Muscle of arm (tissue), 14 donors: ENCODE measurements around the gene BSND. TPM values are rescaled to one million over a fixed set of nuclear protein-coding genes. Genes with fewer than 3 reads are reported as not detected.
A peak's percentile ranks its signal among the peaks of the same experiment; 100 is the strongest.
"Not testable (repeated sequence)": the region's sequence is repeated elsewhere in the genome, so short reads cannot be mapped to it uniquely, and the experiment has no call there.

Experiments
- DNase-seq: peaks from one replicate; pipeline ENCODE4 v3.0.0-alpha.2; 2013
- long read RNA-seq, 11 donors: transcript quantifications; one replicate each; lab custom pipeline, GENCODE V29; 2026
- polyA plus RNA-seq, 12 donors: library from polyadenylated mRNA; unstranded; fragments of 120-200 nt; gene quantifications; one replicate each; pipeline ENCODE4 v1.2.1, GENCODE V29; 2013; ENCODE audit not compliant: insufficient read length in 12 of 12

The BSND gene
- polyA plus RNA-seq = under 1 TPM in 6 of 12 donors, not detected in 6; 0.03 to 0.07 (median 0.05) TPM
- long read RNA-seq, donor 1 = 0 reads
- long read RNA-seq, donor 2 = 0 reads
- long read RNA-seq, donor 3 = 0 reads
- long read RNA-seq, donor 4 = 0 reads
- long read RNA-seq, donor 5 = 0 reads
- long read RNA-seq, donor 6 = 0 reads
- long read RNA-seq, donor 7 = 0 reads
- long read RNA-seq, donor 8 = 0 reads
- long read RNA-seq, donor 9 = 0 reads
- long read RNA-seq, donor 10 = 0 reads
- long read RNA-seq, donor 11 = 0 reads

GRCh38 chr1:54998677-54999076 is at the start of gene BSND:
Gene BSND, plus strand, starts transcription at chr1:54998933. Its CDS starts 254 bp downstream, at chr1:54999187.
- DNase-seq = no peak

DNA sequence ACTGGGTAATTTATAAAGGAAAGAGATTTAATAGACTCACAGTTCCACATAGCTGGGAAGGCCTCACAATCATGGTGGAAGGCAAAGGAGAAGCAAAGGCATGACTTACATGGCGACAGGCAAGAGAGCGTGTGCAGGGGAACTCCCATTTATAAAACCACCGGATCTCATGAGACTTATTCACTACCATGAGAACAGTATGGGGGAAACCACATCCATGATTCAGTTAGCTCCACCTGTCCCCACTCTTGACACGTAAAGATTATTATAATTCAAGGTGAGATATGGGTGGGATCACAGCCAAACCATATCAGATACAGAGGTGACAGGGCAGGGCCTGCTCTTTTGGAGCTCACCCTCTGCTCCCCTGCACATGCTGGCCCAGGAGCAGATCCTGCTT is 49.7 kb upstream of the BSND start:
- DNase-seq = no peak

GRCh38 chr1:54950006-54950368 is 48.7 kb upstream of the BSND start:
- peak; percentile 74 for DNase-seq

GRCh38 chr1:54950369-54951163 is 48.2 kb upstream of the BSND start:
- peak; percentile 92 for DNase-seq

GRCh38 chr1:54951810-54952226 is 46.9 kb upstream of the BSND start:
- no peak for DNase-seq

- DNase-seq = no peak
Observed at GRCh38 chr1:54952950-54953718, 45.6 kb upstream of the BSND start.

DNA sequence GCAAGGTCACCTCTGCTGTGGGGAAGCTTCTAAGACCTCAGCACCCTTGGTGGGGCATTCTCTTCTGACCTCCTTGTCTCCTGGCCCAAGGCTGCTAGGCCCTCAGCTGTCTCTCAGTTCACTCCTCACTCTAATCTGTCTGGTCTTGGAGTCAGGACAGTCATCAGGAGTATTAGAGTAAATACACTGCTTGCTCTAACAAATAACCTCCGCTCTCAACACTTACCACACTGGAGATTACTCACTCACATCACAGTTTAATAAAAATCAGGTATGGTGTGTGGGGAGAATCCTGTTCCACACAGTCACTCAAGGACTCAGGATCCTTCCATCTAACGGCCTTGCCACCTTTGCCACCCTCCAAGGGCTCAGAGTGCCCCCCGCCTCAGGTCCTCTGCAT is 44.9 kb upstream of the BSND start:
- DNase-seq = no peak

DNA sequence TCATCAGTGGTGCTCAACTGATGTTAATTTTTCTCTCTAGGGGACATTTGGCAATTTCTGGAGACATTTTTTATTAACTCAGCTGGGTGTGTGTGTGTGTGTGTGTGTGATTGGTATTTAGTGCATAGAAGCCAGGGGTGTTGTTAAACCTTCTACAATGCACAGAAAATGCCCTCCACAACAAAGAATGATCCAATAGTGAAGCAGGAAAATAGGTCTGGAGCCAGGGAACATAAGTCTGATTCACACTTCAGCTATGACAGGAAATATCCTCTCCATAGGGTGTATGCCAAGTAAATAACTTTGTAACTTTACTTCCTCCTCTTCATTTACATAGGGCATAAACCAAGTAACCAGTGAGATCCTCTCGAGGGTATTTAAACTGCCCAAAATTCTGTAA is 43.4 kb upstream of the BSND start:
- DNase-seq = no peak

DNA sequence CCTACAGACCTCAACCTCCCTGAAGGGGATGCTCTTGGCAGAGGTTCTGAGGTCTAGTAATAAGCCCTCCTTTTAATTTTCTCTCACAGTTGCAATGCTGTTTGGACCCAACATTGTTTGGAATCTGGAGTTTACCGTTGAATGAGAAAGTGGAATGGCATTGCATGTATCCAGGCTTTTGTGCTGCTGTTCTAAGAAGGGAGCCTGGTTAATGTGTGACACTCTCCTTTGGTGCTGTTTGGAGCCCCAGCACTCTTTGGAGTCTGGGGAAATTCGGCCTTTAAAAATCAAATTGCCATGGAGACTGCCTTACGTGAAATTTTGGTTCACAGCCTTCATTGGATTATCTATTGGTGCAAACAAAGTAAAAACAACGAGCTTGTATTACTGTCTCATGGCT is 42.0 kb upstream of the BSND start:
- no peak for DNase-seq

DNA sequence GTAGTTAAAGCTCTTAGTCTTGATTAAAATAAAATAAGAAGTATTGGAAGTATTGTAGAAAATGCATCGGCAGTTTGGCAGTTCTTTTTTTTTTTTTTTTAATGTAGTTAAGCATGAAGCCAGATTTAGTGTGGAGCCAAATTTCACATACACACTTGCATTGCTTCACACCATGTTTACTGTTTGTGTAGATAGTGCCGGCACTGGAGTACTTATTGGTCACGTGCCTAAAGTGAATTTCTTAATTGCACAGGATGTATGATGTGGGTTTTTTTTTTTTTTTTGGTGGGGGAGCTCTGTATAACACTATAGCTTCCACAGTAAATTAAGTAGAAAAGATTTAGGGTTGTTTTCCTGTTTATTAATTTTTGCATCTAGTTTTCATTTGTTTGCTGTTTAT is 39.5 kb upstream of the BSND start:
- DNase-seq = no peak

DNA sequence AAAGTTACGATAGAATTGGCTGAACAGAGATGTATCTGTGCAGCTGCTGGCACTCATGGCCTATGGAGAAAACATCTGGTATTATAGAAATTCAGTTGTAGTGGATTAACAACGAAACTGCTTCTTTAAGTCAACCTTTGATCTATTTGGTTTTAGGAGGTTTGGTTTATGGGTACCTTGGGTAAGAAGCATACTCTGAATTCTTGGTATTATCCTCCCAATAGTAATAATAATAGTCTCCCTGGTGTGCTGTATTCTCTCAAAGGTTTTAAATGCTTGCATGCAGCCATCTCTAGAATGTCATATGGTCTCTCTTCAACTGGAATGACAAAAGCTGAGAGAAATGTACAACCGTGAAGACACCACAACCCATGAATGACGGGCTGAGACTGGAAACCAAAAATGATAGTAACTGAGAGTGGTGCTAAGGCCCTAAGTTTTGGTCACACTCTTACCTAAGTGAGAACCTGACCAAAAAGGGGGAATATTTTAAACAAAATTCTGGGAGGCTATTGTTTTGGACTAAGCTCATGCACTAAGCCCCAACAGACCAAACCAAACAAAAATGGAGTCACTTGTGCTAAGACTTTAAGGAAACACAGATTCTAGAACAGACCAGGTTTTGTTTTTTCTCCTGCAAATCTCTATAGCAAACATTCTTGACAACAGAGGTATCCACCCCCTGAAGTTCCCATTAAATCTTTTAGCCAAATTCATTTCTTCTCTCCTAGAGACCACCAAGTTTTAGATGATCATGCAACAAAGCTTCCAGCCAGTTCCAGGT is 35.9 kb upstream of the BSND start:
- DNase-seq = no peak

DNA sequence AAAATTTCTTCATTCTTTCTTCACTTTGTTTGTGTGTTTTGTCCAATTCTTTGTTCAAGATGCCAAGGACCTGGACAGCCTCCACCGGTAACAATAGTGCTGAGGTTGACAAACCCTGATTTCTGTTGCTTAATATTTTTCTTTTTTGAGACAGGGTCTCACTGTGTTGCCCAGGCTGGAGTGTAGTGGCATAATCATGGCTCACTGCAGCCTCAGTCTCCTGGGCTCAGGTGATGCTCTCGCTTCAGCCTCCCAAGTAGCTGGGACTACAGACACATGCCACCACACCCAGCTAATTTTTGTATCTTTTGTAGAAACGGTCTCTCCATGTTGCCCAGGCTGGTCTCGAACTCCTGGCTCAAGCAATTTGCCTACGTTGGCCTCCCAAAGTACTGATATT is 34.9 kb upstream of the BSND start:
- DNase-seq = not testable (repeated sequence)

- DNase-seq = no peak
Observed at GRCh38 chr1:54965624-54966340, 33.0 kb upstream of the BSND start.

DNA sequence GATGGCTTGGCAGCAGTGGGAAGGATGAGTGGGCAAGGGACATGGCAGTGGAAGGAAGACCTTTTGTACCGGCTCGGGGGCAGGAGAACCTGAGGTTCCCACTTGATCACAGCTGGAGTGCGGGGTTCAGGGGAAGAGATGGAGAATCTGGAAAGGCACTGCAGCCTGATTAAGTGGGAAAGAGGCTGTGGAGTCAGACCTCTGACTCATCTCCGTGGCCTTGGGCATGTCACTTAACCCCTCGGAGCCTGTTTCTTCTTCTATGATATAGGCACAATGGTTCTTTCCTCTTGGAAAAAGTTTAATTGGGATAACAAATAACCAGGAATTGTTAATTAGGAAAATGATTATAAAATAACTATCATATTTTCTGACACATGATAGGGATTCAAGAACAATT is 31.4 kb upstream of the BSND start:
- no peak for DNase-seq

DNA sequence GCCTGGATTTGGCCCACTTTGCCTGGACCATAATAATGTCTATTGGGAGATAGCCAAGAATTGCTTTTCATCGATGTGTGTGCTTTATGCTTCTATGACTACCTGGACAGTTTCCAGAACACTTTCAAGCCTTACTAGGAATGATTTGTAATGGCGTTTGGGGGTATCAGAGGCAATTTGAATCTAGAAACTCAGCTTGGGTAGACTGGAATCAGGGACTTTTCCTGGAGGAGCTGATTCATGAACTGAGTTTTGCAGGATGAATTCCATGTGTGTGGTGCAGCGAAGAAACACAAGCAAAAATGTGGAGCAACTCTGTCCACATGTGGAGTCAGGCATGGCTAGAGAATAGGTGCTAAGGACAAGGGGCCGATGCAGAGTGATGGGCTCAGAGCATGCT is 30.2 kb upstream of the BSND start:
- no peak for DNase-seq

- DNase-seq = no peak
Observed at GRCh38 chr1:54969879-54970278, 28.9 kb upstream of the BSND start.

DNA sequence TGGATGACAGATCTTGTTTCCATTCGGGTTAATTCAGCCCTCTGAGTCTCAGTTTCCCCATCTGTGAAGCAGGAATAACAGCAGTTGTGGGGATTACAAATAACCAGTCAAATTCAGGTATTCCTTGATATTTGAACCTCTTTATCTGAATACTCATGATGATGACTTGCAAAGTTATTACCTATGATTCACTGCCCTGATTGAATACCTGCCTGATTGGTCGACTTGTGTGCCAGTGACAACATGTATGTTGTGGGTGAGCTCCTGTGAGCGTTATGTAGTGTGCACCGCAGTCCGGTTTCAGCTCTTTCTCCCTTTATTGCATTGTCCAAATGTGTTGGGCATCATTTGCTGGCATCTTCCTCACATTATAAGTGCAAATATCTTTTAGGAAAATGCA is 27.8 kb upstream of the BSND start:
- DNase-seq = no peak

- DNase-seq = no peak
Observed at GRCh38 chr1:54971317-54971791, 27.4 kb upstream of the BSND start.

- no peak for DNase-seq
Observed at GRCh38 chr1:54972436-54972835, 26.3 kb upstream of the BSND start.

DNA sequence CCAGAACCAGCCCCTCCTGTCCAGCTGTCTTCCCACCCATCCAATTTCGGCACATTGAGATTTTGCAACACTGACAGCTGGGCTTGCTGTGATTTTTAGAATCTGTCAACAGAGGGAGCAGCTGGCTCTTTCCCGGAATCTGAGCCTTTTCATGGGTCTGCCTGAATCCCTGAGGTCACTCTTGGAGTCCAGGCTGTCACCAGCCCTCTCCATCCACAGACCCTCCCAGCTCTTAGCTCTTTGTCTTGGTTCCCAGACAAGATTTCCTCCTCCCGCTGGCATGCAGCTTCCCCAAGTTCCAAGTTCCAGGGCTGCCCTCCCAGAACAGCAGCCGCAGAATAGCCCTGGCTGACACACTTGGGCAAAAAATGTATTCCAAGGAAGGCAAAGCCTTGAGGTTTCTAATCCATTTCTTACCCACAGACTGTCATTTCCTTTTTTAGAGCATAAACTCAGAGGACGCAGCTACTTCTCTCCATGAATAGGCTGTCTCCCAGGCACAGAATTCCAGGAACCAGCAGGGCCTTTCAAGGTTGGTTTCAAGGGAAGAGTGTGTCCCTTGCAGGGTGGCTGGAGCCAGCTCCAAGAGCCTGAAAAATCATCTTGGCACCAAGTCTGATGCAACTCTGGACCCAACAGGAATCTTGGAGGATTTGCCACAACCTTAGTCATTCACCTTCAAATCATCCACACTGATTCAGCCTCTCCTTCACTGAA is 25.4 kb upstream of the BSND start:
- peak; percentile 57 for DNase-seq
